ENCODE data around the gene TMC6.
A peak's percentile ranks its signal among the peaks of the same experiment; 100 is the strongest.
"Not testable (repeated sequence)": the region's sequence is repeated elsewhere in the genome, so short reads cannot be mapped to it uniquely, and the experiment has no call there.

TMC6 gene

GRCh38 chr17:78107976-78108725, 20.4 kb downstream of the TMC6 start:
- DNase-seq, result no peak

- DNase-seq, result no peak
Measured at GRCh38 chr17:78107457-78107856, 21.1 kb downstream of the TMC6 start.

- DNase-seq, result no peak
Measured at GRCh38 chr17:78106211-78106610, 22.3 kb downstream of the TMC6 start.

GRCh38 chr17:78105551-78105950, 23.0 kb downstream of the TMC6 start:
- DNase-seq, result no peak

- DNase-seq, result no peak
Measured at GRCh38 chr17:78105101-78105500, 23.5 kb downstream of the TMC6 start.

GRCh38 chr17:78104540-78104941, 24.0 kb downstream of the TMC6 start:
- no peak for DNase-seq

- DNase-seq, result no peak
Measured at GRCh38 chr17:78103311-78103710, 25.2 kb downstream of the TMC6 start.

GRCh38 chr17:78101542-78101941, 27.0 kb downstream of the TMC6 start:
- DNase-seq, result no peak

- DNase-seq, result no peak
Measured at GRCh38 chr17:78101112-78101511, 27.4 kb downstream of the TMC6 start.

- no peak for DNase-seq
Measured at GRCh38 chr17:78096093-78096492, 32.5 kb downstream of the TMC6 start.

- DNase-seq, result no peak
Measured at GRCh38 chr17:78095035-78095434, 33.5 kb downstream of the TMC6 start.

- no peak for DNase-seq
Measured at GRCh38 chr17:78092794-78093324, 35.7 kb downstream of the TMC6 start.

- DNase-seq, result no peak
Measured at GRCh38 chr17:78089576-78090281, 38.8 kb downstream of the TMC6 start.

- DNase-seq, result no peak
Measured at GRCh38 chr17:78088529-78088928, 40.0 kb downstream of the TMC6 start.

GRCh38 chr17:78086740-78087139, 41.8 kb downstream of the TMC6 start:
- DNase-seq, result no peak

- peak; percentile 79 for DNase-seq
Measured at GRCh38 chr17:78082988-78083387, 45.6 kb downstream of the TMC6 start.

- not testable (repeated sequence) for DNase-seq
Measured at GRCh38 chr17:78082355-78082872, 46.1 kb downstream of the TMC6 start.

- DNase-seq, result no peak
Measured at GRCh38 chr17:78081551-78081950, 47.0 kb downstream of the TMC6 start.

GRCh38 chr17:78079253-78079652, 49.3 kb downstream of the TMC6 start:
- DNase-seq, result no peak

- DNase-seq, result no peak
Measured at GRCh38 chr17:78075545-78075944, 53.0 kb downstream of the TMC6 start.

- DNase-seq, result no peak
Measured at GRCh38 chr17:78075011-78075410, 53.5 kb downstream of the TMC6 start.

GRCh38 chr17:78072961-78073360, 55.6 kb downstream of the TMC6 start:
- DNase-seq, result no peak

- no peak for DNase-seq
Measured at GRCh38 chr17:78069695-78070094, 58.9 kb downstream of the TMC6 start.

GRCh38 chr17:78066976-78067375, 61.6 kb downstream of the TMC6 start:
- DNase-seq, result not testable (repeated sequence)
